Measurements from ENCODE around the gene YIF1B.

YIF1B gene

GRCh38 chr19:38273499-38273898, 42.2 kb downstream of the YIF1B start:
- no peaks in the 10 kb centered on the region for H3K4me1 ChIP-seq (ENCODE audit: control insufficient read depth, insufficient read depth, low read length)

GRCh38 chr19:38270587-38271167, 45.1 kb downstream of the YIF1B start:
- Histone ChIP-seq H3K9me3 (ENCODE audit: control insufficient read depth, insufficient read depth, low read length) (no peaks in the 10 kb centered on the region), H3K27me3 (ENCODE audit: control insufficient read depth, insufficient read depth, low read length) (no peaks in the 10 kb centered on the region), H3K4me3 (ENCODE audit: low read depth, low read length) (no peak overlapping the region), H3K27ac (ENCODE audit: low read depth, low read length) (peak overlapping the region; percentile 44), H3K36me3 (ENCODE audit: control insufficient read depth, insufficient read depth, low read length) (no peaks in the 10 kb centered on the region; the same call in 1 of the 2 replicates), H3K9ac (ENCODE audit: low read depth, low read length) (no peak overlapping the region), H3K4me1 (ENCODE audit: control insufficient read depth, insufficient read depth, low read length) (peaks cover 24% of the 10 kb centered on the region)

More at GRCh38 chr19:38273499-38273898, 42.2 kb downstream of the YIF1B start:
- Histone ChIP-seq H3K9me3 (ENCODE audit: control insufficient read depth, insufficient read depth, low read length) (no peaks in the 10 kb centered on the region), H3K27ac (ENCODE audit: low read depth, low read length) (peak overlapping the region; percentile 24), H3K4me3 (ENCODE audit: low read depth, low read length) (no peak overlapping the region), H3K27me3 (ENCODE audit: control insufficient read depth, insufficient read depth, low read length) (no peaks in the 10 kb centered on the region), H3K9ac (ENCODE audit: low read depth, low read length) (no peak overlapping the region), H3K36me3 (ENCODE audit: control insufficient read depth, insufficient read depth, low read length) (no peaks in the 10 kb centered on the region; the same call in 1 of the 2 replicates)

GRCh38 chr19:38268539-38268938, 47.2 kb downstream of the YIF1B start:
- H3K27ac ChIP-seq (ENCODE audit: low read depth, low read length): peak overlapping the region; percentile 42
- no peaks in the 10 kb centered on the region for H3K36me3 ChIP-seq (ENCODE audit: control insufficient read depth, insufficient read depth, low read length)
- H3K4me3 ChIP-seq (ENCODE audit: low read depth, low read length): no peak overlapping the region
- no peaks in the 10 kb centered on the region for H3K9me3 ChIP-seq (ENCODE audit: control insufficient read depth, insufficient read depth, low read length)
- peaks cover 30% of the 10 kb centered on the region for H3K4me1 ChIP-seq (ENCODE audit: control insufficient read depth, insufficient read depth, low read length)
- H3K9ac ChIP-seq (ENCODE audit: low read depth, low read length): no peak overlapping the region
- no peaks in the 10 kb centered on the region for H3K27me3 ChIP-seq (ENCODE audit: control insufficient read depth, insufficient read depth, low read length)

- H3K27me3 ChIP-seq (ENCODE audit: control insufficient read depth, insufficient read depth, low read length): no peaks in the 10 kb centered on the region
- H3K4me1 ChIP-seq (ENCODE audit: control insufficient read depth, insufficient read depth, low read length): peaks cover 31% of the 10 kb centered on the region
- peak overlapping the region; percentile 42 for H3K27ac ChIP-seq (ENCODE audit: low read depth, low read length)
- H3K36me3 ChIP-seq (ENCODE audit: control insufficient read depth, insufficient read depth, low read length): no peaks in the 10 kb centered on the region
- H3K9me3 ChIP-seq (ENCODE audit: control insufficient read depth, insufficient read depth, low read length): no peaks in the 10 kb centered on the region
- H3K9ac ChIP-seq (ENCODE audit: low read depth, low read length): no peak overlapping the region
- H3K4me3 ChIP-seq (ENCODE audit: low read depth, low read length): no peak overlapping the region
Measured at GRCh38 chr19:38267761-38268483, 47.8 kb downstream of the YIF1B start.

- Histone ChIP-seq H3K4me3 (ENCODE audit: low read depth, low read length) (peak overlapping the region; percentile 5), H3K4me1 (ENCODE audit: control insufficient read depth, insufficient read depth, low read length) (peaks cover 31% of the 10 kb centered on the region), H3K36me3 (ENCODE audit: control insufficient read depth, insufficient read depth, low read length) (no peaks in the 10 kb centered on the region), H3K27me3 (ENCODE audit: control insufficient read depth, insufficient read depth, low read length) (no peaks in the 10 kb centered on the region), H3K9me3 (ENCODE audit: control insufficient read depth, insufficient read depth, low read length) (no peaks in the 10 kb centered on the region), H3K27ac (ENCODE audit: low read depth, low read length) (peak overlapping the region; percentile 78), H3K9ac (ENCODE audit: low read depth, low read length) (no peak overlapping the region)
Measured at GRCh38 chr19:38266981-38267597, 48.7 kb downstream of the YIF1B start.

GRCh38 chr19:38265921-38266429, 49.8 kb downstream of the YIF1B start:
- peak overlapping the region; percentile 73 for H3K4me3 ChIP-seq (ENCODE audit: low read depth, low read length)
- H3K9me3 ChIP-seq (ENCODE audit: control insufficient read depth, insufficient read depth, low read length): no peaks in the 10 kb centered on the region
- no peak overlapping the region for H3K27ac ChIP-seq (ENCODE audit: low read depth, low read length)

GRCh38 chr19:38265213-38265861, 50.4 kb downstream of the YIF1B start:
- peak overlapping the region; percentile 92 for H3K9ac ChIP-seq (ENCODE audit: low read depth, low read length)
- no peaks in the 10 kb centered on the region for H3K9me3 ChIP-seq (ENCODE audit: control insufficient read depth, insufficient read depth, low read length)
- H3K4me3 ChIP-seq (ENCODE audit: low read depth, low read length): peak overlapping the region; percentile 73
- H3K4me1 ChIP-seq (ENCODE audit: control insufficient read depth, insufficient read depth, low read length): peaks cover 31% of the 10 kb centered on the region
- H3K36me3 ChIP-seq (ENCODE audit: control insufficient read depth, insufficient read depth, low read length): no peaks in the 10 kb centered on the region
- H3K27me3 ChIP-seq (ENCODE audit: control insufficient read depth, insufficient read depth, low read length): no peaks in the 10 kb centered on the region
- peak overlapping the region; percentile 95 for H3K27ac ChIP-seq (ENCODE audit: low read depth, low read length)

More at GRCh38 chr19:38265921-38266429, 49.8 kb downstream of the YIF1B start:
- Histone ChIP-seq H3K36me3 (ENCODE audit: control insufficient read depth, insufficient read depth, low read length) (no peaks in the 10 kb centered on the region), H3K27me3 (ENCODE audit: control insufficient read depth, insufficient read depth, low read length) (no peaks in the 10 kb centered on the region), H3K4me1 (ENCODE audit: control insufficient read depth, insufficient read depth, low read length) (peaks cover 31% of the 10 kb centered on the region), H3K9ac (ENCODE audit: low read depth, low read length) (0 out of 2 replicates have a peak overlapping the region, but pooled peaks have one; percentile 34)

- H3K4me3 ChIP-seq (ENCODE audit: low read depth, low read length): peak within 1 kb of the TSS; percentile 73
Measured at GRCh38 chr19:38264486-38265212, 51.1 kb downstream of the YIF1B start, which contains the start of gene SPINT2. TSS of gene SPINT2 (plus strand) at chr19:38264573. CDS start at chr19:38264893, 320 bp downstream.

GRCh38 chr19:38263689-38264485, 51.9 kb downstream of the YIF1B start:
- H3K9me3 ChIP-seq (ENCODE audit: control insufficient read depth, insufficient read depth, low read length): no peaks in the 10 kb centered on the region
- no peaks in the 10 kb centered on the region for H3K36me3 ChIP-seq (ENCODE audit: control insufficient read depth, insufficient read depth, low read length)
- peak overlapping the region; percentile 92; the same call in 1 of the 2 replicates for H3K9ac ChIP-seq (ENCODE audit: low read depth, low read length)
- no peaks in the 10 kb centered on the region for H3K27me3 ChIP-seq (ENCODE audit: control insufficient read depth, insufficient read depth, low read length)
- peak overlapping the region; percentile 95 for H3K27ac ChIP-seq (ENCODE audit: low read depth, low read length)
- H3K4me1 ChIP-seq (ENCODE audit: control insufficient read depth, insufficient read depth, low read length): peaks cover 31% of the 10 kb centered on the region
- H3K4me3 ChIP-seq (ENCODE audit: low read depth, low read length): peak overlapping the region; percentile 73

More at GRCh38 chr19:38264486-38265212, 51.1 kb downstream of the YIF1B start, which contains the start of gene SPINT2:
- no peaks in the 10 kb centered on the region for H3K27me3 ChIP-seq (ENCODE audit: control insufficient read depth, insufficient read depth, low read length)
- H3K9ac ChIP-seq (ENCODE audit: low read depth, low read length): peak within 1 kb of the TSS; percentile 92
- no peaks in the 10 kb centered on the region for H3K9me3 ChIP-seq (ENCODE audit: control insufficient read depth, insufficient read depth, low read length)
- H3K4me1 ChIP-seq (ENCODE audit: control insufficient read depth, insufficient read depth, low read length): peaks cover 31% of the 10 kb centered on the region
- H3K36me3 ChIP-seq (ENCODE audit: control insufficient read depth, insufficient read depth, low read length): no peaks in the 10 kb centered on the region
- peak within 1 kb of the TSS; percentile 95 for H3K27ac ChIP-seq (ENCODE audit: low read depth, low read length)

All from HUES48 (cell line).